HT-29 (cell line): ENCODE data around the gene TRIM8. TPM values are rescaled to one million over a fixed set of nuclear protein-coding genes. Genes with fewer than 3 reads are reported as not detected.

Experiments
- DNase-seq: peaks from one replicate; pipeline ENCODE4 v3.0.0-alpha.2; 2015; ENCODE audit warnings: low spot score
- total RNA-seq: library from RNA; depleted of rRNA; stranded (reverse); fragments of >200 nt; shearing (Covaris generic); gene quantifications from 2 replicates; pipeline ENCODE4 v1.2.3, GENCODE V29; 2014; rRNA removed

Gene TRIM8, protein sequence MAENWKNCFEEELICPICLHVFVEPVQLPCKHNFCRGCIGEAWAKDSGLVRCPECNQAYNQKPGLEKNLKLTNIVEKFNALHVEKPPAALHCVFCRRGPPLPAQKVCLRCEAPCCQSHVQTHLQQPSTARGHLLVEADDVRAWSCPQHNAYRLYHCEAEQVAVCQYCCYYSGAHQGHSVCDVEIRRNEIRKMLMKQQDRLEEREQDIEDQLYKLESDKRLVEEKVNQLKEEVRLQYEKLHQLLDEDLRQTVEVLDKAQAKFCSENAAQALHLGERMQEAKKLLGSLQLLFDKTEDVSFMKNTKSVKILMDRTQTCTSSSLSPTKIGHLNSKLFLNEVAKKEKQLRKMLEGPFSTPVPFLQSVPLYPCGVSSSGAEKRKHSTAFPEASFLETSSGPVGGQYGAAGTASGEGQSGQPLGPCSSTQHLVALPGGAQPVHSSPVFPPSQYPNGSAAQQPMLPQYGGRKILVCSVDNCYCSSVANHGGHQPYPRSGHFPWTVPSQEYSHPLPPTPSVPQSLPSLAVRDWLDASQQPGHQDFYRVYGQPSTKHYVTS
- 81.2 and 82.3 TPM in 2 replicates for total RNA-seq

DNA sequence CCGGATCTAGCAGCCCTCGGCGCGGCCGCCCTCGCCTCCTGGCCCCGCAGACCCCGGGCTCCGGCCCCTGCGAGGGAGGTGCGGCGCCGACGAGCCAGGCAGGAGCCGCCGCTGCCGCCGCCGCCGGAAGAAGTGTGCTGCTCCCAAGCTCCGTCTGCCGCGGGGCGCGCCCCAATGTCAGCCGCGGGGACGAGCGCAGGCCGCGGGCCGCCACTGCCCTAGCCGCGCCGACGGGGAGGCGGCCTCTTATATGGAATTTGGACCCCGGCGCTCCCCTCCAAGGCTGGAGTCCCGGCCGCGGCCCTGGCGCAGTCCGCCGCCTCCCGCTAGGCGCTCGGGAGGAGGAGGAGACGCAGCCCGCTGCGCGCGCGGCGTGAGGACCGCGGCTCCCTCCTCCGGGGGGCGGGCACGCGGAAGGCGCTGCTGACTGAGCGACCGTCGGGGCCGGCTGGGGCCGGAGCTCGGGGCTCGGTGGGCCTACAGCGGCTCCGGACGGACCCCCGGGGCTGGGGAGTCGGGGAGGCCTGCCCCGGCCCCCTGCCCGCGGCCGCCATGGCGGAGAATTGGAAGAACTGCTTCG is at the start of gene TRIM8:
TRIM8 (plus strand) TSS at position 414 of the 580 bp plus-strand sequence; CDS start at position 553, 139 bp downstream.
- DNase-seq, result peak; percentile 54

DNA sequence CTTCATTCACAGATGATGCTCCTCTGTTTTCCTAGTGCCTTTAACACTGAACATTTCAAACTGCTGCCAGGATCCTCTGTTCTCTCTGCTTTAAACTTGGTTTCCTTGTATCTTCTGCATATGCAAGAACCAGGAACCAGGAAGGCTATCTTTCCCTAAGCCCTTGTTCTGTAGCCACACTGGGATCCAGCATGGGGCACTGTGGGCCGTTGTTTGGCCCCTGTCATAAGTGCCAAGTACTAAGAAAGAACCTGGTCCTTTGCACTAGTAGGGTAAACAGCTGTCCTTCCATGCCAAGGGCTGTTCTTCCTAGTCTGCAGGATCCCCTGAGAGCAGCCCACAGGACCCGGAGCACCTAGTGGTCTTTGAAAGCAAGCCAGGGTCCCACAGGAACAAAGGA is 49.0 kb upstream of the TRIM8 start:
- no peak for DNase-seq

DNA sequence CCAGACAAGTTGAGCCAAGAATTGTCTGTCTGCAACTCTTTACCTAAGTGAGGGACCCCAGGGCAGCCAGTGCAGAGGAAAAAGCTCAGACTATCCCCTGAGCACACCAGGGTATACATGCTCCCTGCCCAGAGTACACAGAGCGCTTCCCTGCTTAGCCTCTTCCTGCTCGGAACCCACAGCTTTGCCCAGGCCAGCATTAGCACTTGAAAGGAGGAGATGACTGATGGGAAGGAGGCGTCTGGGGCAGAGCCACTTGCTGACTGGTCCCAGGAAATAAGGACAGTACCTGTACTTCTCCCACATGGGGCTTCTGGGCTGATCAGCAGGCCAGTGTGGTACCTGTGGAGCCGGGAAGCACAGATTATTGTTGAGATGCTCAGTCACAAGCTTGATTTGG is 48.4 kb upstream of the TRIM8 start:
- DNase-seq, result no peak

DNA sequence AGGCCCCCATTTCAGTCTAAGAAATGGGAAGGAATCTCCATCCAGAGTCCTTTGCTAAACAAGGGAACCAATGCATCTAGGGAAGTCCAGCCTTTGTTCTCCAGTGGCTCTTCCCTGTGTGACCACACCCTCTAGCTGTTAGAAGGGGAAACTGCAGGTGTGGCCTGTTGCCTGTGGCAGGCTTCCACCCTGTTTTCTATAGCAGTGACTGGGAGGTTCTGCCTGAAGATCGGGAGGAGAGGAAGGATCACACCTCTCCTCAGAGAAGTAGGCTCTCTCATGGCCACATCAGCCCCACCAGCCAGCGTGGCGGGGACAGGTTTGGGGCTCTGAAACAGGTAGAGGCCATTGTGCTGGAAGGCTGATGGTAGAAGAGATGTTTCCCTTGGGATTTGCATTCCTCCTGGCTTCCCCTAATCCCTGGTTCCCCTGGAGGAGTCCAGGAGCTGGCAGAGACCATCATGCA is 47.7 kb upstream of the TRIM8 start:
- peak; percentile 75 for DNase-seq

DNA sequence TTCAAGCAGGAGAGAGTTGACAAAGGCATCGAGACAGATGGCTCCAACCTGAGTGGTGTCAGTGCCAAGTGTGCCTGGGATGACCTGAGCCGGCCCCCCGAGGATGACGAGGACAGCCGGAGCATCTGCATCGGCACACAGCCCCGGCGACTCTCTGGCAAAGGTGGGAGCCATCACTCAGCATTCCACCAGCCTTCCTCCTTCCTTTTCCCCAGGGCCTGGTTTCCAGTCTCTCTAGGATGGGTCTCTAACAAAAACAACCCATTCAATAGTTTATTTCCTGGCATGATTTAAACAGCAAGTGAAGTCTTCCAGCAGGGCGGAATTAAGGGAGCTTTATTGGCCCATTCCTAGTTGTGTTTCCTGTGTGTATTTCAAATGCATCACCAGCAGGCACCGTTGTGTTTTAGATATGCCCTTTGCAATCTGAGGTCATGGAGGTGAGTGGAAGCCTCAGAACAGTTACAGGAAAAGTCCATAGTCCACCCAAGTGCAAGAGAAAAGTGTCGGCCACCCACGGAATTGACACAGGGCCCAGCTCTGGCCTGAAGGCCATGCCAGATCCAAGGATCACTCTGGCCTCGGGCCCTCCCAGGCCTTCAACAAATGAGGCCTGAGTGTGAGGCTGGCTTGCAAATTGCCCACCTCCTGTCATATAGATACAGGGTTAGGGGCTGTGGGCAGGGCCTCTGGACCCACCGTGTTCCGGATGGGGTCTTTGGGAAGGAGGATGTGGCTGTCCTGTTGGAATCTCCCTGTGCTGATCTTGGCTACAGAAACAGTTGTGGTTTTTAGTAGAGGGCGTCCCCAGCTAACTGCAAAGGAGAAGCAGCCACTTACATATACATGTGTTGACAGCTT is 46.9 kb upstream of the TRIM8 start:
- no peak for DNase-seq

DNA sequence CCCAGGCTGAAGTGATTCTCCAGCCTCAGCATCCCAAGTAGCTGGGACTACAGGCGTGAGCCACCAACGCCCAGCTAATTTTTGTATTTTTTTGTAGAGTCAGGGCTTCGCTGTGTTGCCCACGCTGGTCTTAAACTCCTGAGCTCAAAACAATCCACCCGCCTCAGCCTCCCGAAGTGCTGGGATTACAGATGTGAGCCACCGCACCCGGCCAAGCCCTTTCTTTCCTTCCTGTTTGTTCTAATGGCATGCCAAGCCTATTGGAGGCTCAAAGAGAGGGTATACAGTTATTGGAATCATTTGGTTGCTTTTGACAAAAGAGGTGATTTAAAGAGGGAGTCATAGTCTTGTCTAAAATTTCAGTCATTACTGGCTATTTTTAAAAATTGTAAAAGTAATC is 46.0 kb upstream of the TRIM8 start:
- DNase-seq, result no peak

DNA sequence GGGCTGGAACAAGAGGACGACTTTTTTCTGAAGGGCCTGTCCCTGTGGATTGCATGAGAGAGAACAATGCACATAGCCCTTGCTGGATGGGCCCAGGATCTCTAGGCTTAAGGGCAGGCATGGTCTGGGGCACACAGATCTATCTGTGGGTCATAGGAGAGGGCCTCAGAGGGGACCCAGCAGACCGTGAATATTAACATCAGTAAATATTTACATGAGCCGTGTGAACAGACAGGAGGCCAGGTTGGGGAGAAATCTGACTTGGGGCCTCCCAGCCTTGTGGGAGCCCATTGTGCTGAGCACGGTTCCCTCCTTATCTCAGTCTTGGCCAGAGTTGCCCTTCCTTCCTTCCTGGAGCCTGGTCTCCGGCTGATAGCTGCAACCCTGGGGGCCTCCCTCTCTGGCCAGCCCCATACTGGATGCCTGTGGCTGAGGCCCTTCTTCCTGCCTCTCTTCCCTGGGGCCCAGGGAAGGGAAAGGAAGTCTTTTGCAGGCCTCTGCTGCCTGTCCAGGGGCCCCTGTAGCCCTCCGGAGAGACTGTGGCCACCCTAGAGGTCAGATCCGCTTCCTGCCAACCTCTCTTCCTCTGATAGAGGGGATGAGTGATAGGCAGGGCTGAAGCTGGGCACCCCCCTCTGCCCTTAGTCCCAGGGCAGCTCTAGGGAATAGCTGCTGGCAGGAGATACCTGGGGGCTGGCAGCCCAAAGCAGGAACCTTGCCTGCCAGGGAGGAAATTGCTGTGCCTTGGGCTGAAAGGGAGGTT is 44.5 kb upstream of the TRIM8 start:
- no peak for DNase-seq

DNA sequence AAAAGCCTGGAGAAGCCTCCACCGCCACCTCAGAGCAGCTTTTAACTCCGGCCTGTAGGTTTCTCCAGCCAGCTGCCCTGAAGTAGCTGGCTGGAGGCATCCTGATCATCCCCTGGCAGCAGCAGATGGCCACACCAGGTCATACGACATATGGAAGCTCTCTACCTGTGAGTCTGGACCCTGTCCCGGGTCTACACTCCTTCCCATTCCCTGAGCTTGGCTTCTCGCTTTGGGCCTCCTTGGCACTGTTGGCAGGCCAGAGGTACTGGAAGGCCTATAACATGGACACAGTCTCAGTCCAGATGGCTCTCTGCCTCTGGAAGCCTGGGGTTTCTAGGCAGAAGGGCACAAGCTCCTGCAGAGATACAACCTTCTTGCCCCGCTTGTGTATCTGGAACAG is 43.5 kb upstream of the TRIM8 start:
- no peak for DNase-seq

DNA sequence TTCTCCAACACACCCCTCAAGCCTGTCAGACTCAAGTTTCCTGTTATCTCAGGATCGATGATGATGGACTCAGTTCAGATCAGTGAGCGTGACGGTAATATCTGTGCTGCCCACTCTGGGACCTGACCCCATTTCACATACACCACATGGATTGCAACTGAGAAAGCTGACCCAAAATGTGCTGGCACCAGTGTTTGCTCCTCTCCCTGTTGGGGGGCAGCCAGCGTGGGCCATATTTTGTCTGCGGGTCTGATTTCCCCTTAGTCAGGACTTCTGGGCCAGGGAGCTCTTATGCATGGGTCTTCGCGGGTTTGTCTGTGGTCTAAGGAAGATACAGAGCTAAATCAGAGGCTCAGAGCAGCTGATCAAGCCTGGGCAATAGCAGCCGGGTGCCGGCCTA is 42.6 kb upstream of the TRIM8 start:
- no peak for DNase-seq

DNA sequence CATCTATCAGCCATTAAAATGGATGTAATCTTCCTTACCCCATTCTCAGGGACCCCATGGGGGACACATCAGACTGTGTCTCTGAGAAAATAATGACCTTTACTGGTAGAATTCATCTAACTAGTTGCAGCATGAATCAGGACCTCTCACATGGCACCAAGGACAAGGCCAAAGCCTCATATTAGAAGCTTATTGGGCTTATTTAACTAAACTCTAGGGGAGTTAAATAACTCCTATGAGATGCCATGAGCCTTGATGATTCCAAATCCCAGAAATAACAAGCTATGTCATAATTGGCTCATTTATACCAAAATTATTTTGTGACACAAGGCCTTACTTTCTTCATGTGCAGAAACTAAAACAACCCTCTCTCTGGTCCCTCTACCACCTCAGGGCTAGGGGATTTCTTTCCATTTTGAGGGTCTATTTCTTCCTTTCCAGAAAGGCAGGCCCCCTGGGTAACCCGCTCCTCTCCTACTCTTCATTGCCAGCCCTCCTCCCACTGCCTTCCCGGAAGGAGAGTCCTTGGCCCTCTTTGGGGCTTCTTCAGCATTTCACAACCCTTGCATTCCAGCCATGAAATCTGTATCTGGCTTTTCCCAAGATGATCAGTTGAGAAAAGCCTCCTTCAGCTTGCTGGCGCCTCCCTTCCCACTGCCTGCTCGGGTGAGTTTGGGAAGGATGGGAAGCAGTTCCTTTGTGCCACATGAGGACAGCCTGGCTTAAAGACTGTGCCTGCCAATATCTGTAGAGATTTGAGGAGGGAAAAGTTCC is 41.8 kb upstream of the TRIM8 start:
- DNase-seq, result no peak

DNA sequence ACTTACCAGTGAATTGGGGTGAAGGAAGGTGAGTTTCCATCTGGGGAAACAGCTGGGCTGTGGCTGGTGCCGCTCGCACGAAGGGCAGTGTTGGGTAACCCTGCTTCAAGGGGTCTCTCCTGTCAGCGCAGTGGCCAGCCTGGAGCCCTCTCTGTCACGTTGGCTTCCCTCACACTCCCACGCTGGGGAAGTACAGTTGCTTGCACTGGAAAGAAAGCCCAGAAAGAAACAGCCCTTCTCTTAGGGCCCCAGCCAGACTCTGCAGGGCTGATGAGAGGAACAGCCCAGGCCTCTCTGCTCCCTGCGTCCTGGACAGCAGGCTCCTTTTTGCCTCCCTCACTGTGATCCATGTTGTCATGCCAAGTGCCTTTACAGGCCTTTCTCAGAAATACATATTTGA is 40.3 kb upstream of the TRIM8 start:
- DNase-seq, result no peak

DNA sequence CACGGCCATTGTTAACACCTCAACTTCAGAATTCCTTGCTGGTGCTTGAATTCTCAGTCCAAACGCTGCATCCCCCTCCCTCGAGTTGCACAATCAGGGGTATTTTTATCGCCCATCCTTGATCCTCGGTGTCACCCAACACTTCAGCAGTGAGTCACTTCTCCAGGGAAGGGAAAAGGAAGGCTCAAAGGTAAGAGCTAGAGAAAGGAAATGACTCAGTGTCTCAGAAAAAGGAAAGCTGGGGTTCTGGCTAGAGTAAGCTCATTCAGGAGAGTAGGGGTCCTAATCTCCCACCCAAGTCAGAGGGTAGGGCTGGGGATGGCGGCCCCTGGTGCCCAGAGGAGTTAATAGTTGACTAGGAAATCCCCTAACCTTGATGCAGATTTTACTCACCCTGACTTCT is 39.8 kb upstream of the TRIM8 start:
- DNase-seq, result no peak

DNA sequence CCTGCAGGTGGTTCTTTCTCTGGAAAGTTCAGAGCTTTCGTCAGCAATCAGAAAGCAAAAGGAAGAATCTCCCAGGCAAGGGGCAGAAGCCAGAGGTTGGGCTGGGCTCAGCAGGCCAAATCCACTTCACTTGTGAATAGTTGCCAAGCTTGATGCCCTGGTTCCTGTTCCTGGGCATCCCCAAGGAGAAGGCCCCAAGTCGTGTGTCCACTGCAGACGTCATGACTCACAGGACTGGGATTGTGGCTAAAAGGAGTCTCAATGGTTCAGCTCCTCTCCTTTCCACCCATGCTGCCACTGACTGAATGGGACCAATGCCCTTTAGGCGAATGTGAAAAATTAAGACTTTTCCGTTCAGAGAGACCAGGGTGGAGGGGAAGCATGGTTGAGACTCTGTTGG is 38.6 kb upstream of the TRIM8 start:
- no peak for DNase-seq

DNA sequence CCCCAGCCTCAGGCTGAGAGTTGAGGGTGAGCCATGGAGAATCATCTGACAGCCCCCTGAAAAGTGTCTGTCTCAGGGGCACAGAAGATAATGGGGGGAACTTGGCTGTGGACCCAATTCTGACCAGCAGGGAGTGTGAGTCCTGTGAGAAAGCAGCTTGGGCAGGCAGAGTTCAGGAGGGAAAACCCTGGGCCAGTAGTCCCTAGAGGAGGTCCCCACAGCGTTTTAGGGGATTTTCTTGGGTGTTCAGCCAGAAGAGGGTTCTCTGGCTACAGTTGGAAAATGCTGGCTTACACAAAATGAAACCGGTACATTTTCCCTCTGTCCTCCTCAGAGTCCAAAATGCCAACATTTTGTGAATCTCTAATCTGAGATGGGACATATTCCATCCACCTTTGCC is 35.8 kb upstream of the TRIM8 start:
- no peak for DNase-seq

DNA sequence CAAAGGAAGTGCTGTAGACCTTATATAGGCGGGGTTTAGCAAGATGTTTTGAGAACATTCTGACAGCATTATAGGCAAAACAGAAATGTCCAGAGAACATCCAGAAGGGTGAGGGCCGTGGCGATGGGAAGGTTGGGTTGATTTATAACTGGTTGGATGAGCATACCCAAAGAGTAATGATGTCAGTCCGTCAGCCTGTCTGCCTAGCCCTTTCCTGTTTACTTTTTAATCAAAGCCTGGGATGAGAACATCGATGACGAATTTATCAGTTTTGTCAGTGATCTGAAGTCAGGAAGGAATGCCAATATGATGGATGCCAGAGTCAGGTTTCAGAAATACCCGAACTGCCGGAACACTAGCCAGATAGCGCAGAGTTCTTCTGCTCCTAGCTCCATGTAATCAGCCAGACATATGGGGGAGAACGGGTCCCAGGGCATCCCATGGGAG is 33.8 kb upstream of the TRIM8 start:
- DNase-seq, result no peak

DNA sequence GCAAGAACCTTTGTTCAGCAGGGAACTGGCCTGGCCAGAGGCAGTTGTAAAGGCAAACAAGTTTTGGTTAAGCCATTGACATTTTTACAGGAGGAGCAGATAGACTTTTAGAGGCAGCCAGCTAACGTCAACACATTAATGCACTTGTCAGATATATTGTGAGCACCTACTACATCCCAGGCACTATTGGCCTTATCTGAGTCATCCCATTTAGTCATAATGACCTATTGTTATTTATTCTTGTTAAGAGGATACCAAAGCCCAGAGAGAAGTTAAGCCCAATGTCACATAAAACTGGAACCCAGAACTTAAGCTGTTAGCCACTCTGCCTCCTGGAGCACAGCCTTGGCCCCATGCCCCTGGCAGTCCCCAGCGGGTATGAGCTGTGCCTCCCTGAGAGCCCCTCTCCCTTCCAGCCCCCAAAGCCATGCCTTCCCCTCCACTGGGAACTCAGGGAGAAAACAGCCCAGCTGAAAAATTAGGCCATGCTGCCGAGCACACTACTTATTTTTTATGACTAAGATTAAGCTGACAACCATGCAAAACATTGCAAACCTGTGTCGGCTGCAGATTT is 32.7 kb upstream of the TRIM8 start:
- no peak for DNase-seq

DNA sequence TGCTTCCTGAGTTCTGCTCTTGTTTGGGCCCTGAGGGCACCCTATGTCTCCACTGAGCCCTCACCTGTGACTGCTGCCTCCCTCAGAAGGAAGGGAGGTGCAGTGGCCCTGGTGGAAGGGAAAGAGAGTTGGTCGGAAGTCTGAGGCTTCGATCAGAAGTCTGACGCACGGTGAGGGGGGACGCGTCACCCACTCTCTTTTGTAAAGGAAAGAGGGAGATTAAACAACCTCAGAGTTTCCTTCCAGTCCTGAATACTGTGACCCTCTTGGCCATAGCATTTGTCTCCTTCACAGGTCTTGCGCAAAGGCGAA is 31.4 kb upstream of the TRIM8 start:
- DNase-seq, result no peak

DNA sequence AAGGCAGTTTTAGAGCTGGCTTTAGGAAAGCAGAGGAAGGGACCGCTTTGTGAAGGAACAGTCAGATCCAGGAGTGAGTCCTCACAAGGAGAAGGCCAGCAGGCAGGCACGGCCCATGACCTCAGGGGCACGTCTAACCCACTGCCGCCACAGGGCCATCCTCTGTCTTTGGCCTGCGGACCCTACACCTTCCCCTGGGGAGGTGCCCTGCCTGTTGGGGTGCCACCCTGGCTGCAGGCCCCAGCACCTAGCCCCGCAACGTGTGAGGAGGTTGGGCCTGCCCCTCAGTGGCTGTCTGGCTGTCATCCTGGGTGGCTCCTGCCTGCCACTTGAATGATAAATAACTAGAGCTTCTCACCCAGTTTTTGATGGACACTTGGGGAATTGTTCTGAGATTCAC is 31.0 kb upstream of the TRIM8 start:
- DNase-seq, result no peak

DNA sequence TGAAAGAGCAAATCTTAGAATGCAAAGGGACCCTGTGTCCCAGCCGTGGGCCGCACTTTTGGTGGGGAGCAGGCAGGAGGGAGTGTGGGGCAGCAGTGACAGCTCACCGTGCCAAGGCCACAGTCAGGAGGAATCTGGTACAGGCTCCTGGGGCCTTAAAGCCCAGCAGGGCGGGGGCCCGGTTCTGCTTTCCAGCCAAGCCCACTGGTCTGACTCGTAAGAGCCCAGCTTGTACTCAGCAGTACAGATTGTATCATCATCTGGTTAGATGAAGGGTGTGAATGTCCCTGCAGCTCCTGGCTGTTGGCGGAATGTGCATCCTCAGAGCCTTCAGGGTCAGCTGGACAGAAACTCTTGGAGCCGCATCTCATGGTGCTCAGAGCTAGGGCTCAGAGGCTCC is 30.5 kb upstream of the TRIM8 start:
- no peak for DNase-seq

DNA sequence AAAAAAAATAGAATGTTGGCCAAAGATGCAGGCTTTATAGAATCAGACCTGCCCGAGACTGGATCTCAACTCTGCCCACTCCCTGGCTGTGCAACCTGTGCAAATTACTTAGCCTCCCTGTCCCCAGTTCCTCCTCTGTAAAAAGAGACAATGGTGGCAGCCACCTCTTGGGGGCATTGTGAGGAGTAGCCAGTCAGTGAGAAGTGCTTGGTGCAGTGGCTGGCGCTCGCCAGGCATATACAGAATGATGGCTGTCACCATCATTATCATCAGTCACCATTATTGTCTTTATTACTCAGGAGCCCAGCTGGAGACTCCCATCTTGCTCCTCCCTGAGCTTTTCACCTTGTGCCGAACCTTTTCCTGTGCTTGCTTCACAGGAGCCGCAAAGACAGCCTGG is 29.4 kb upstream of the TRIM8 start:
- DNase-seq, result no peak
